NCI-H460 (cell line): Measurements from ENCODE around the gene ST3GAL4. TPM values are rescaled to one million over a fixed set of nuclear protein-coding genes. Genes with fewer than 3 reads are reported as not detected.
A peak's percentile ranks its signal among the peaks of the same experiment; 100 is the strongest.
"Not testable (repeated sequence)": the region's sequence is repeated elsewhere in the genome, so short reads cannot be mapped to it uniquely, and the experiment has no call there.

Source experiments
- DNase-seq: peaks from one replicate; pipeline ENCODE4 v3.0.0-alpha.2; 2016; ENCODE audit warnings: low read depth; ENCODE audit errors: extremely low read depth
- polyA plus RNA-seq: library from polyadenylated mRNA; depleted of rRNA; stranded (reverse); fragments of >200 nt; gene quantifications from 2 replicates; pipeline ENCODE4 v1.2.3, GENCODE V29; 2014; cell fraction: nucleus; rRNA removed
- total RNA-seq: library from RNA; depleted of rRNA; stranded (reverse); fragments of >200 nt; shearing (Covaris generic); gene quantifications from 2 replicates; pipeline ENCODE4 v1.2.3, GENCODE V29; 2014; rRNA removed

Gene ST3GAL4
- total RNA-seq, result 22.3 and 31.3 TPM in 2 replicates
- 34.9 and 41.7 TPM in 2 replicates for polyA plus RNA-seq

- peak; percentile 63 for DNase-seq
Measured at GRCh38 chr11:126355324-126355925, at the start of gene ST3GAL4. Gene ST3GAL4 (plus strand): TSS chr11:126355686. CDS start chr11:126406156, 50,470 bp downstream.

DNA sequence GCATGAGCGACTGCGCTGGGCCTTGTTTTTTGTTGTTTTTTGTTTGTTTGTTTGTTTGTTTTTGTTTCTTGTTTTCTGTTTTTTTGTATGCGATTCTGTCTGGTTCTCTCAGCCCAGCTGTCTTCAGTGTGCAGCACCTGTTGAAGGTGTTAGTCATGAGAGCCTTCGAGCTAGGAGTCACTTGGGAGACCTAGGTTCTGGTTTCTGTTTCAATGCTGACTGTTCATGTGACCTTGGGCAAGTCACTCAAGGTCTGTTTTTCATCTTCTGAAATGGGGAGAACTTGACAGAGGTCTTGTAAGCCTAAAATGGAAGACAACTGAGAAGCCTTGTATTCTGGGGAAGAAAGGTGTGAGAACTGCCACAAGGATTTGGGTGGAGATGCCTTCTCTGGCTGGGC lies 49.8 kb upstream of the ST3GAL4 start:
- DNase-seq, result no peak

- no peak for DNase-seq
Measured at GRCh38 chr11:126307706-126308105, 47.8 kb upstream of the ST3GAL4 start.

DNA sequence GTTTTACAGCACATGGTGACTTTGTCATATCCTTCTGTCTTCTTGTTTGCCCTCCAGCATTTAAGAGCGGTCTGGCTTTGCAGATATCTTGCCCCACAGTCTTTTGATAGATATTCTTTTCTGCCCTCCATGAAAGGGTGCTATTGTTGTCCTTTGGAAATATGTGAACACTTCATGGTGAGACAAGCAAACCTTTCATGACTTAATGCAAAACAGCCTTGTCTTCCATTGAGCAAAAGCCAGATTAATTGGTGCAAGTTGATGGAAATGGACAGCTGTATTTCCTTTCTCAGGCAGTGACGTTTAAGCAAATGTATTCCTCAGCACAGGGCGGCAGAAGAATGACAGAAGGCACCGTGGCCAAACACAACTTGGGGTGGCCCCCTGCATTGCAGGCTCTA lies 47.2 kb upstream of the ST3GAL4 start:
- no peak for DNase-seq

DNA sequence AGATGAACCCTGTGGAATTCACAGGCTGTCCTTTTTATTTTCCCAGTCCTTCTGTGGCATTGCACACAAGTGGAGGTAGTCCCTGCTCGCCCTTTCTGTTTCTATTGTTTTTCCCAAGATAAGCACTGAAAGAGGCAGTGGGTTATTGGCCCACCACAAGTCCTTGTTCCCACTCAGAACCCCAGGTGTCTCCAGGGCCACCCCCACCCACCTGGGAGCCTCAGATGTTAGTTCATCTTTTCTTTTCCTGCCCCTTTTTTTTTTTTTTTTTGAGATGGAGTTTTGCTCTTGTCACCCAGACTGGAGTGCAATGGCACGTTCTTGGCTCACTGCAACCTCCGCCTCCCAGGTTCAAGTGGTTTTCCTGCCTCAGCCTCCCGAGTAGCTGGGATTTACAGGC lies 46.7 kb upstream of the ST3GAL4 start:
- DNase-seq, result not testable (repeated sequence)

GRCh38 chr11:126310200-126310991 lies 45.1 kb upstream of the ST3GAL4 start:
- peak; percentile 58 for DNase-seq

GRCh38 chr11:126310992-126311310 lies 44.5 kb upstream of the ST3GAL4 start:
- no peak for DNase-seq

DNA sequence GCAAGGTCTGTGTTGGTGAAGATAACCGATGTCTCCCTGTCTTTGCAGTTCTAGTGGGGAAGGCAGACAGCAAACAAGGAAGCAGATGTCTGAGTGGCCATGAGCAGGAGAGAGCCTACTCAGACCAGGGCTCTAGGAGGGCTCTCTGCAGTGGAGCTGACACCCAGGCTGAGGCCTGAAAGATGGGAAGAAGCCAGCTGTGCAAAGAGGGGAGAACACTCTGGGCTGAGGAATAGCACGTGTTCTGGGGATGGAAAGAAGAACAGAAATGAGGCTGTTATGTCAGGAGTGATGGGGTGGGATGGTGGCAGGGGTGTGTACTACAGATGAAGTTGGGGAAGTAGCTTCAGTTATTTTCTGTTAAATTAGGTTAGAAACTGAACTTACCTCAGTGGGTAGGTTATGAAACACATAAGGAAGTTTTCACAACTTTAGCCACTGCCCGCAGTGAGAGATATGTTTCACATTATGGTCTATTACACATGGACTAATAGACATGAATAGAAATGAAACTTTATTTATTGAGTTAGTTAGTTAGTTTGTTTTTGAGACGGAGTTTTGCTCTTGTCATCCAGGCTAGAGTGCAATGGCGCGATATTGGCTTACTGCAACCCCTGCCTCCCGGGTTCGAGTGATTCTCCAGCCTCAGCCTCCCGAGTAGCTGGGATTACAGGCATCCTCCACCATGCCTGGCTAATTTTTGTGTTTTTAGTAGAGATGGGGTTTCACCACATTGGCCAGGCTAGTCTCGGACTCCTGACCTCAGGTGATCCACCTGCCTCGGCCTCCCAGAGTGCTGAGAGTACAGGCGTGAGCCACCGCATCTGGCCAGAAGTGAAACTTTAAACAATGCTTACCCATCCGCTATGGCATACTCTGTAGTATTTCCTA lies 43.8 kb upstream of the ST3GAL4 start:
- no peak for DNase-seq

GRCh38 chr11:126312961-126313360 lies 42.5 kb upstream of the ST3GAL4 start:
- no peak for DNase-seq

- DNase-seq, result no peak
Measured at GRCh38 chr11:126313826-126314225, 41.7 kb upstream of the ST3GAL4 start.

DNA sequence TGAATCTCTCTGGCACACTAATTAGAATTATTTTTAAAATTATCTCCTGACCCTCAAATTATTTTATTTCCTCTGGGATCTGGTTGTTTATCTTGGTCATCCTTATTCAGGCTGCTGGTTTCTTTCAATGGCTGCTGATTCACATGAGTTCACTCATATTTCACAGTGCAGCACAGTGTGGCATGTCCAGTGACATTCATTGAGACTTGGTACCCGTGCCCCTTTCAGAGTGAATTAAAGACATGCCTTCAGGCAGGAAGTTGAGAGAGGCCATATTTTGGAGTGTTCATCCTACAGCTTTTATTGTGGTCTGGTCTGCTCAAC lies 38.1 kb upstream of the ST3GAL4 start:
- DNase-seq, result no peak

- no peak for DNase-seq
Measured at GRCh38 chr11:126317756-126318573, 37.5 kb upstream of the ST3GAL4 start.

- no peak for DNase-seq
Measured at GRCh38 chr11:126318574-126319373, 36.7 kb upstream of the ST3GAL4 start.

DNA sequence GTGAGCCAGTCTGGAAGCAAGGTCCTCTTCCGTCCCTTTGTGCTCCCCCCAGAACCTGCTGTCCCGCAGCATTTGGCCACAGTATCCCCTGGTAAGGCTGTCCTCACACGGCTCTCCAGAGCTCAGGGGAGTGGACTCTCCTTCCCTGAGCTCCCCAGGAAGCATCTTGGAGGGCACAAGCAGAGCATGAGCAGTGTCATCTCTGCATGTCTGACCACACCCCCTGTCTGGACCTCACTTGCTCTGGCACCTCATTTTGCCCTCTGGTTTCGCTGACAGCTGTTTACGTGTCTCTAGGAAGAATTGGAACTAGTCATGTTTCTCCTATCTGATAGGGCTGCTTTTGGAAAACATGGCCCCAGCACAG lies 36.1 kb upstream of the ST3GAL4 start:
- DNase-seq, result no peak

DNA sequence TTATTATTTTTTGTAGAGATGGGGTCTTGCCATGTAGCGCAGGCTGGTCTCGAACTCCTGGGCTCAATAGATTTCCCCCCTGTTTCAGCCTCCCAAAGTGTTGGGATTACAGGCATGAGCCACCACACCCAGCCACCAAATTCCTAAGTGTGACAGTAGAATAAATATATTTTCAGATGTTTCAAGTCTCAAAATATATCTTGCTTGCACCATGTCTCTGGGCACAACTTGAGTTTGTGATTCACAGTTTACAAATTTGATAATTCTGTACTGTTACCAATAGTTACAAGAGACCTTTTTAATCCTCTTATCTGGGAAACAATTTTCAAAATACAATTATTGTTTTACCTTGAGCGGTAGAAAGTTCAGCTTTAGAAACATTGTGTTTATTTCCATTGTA lies 32.5 kb upstream of the ST3GAL4 start:
- no peak for DNase-seq

- DNase-seq, result no peak
Measured at GRCh38 chr11:126327281-126328000, 28.0 kb upstream of the ST3GAL4 start.

- DNase-seq, result no peak
Measured at GRCh38 chr11:126328001-126328390, 27.5 kb upstream of the ST3GAL4 start.

DNA sequence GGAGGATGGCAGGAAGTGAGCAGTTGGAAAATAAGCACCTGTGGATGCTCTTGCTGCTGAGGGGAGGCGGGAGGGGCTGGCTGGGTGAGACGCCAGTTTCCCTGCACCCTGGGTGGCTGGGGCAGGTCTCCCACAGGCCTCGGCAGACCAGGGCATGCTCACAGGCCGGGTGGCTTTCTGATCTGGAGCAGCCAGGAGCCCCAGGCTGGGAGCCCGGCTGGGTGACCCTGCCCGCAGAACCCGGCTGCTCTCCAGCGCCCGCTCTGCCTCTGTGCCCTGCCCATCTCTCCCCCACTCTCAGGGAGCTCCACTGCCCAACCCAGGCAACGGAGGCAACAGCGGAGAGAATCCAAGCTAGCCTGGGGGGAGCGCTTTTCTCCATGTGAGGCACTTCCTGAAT lies 27.0 kb upstream of the ST3GAL4 start:
- no peak for DNase-seq

DNA sequence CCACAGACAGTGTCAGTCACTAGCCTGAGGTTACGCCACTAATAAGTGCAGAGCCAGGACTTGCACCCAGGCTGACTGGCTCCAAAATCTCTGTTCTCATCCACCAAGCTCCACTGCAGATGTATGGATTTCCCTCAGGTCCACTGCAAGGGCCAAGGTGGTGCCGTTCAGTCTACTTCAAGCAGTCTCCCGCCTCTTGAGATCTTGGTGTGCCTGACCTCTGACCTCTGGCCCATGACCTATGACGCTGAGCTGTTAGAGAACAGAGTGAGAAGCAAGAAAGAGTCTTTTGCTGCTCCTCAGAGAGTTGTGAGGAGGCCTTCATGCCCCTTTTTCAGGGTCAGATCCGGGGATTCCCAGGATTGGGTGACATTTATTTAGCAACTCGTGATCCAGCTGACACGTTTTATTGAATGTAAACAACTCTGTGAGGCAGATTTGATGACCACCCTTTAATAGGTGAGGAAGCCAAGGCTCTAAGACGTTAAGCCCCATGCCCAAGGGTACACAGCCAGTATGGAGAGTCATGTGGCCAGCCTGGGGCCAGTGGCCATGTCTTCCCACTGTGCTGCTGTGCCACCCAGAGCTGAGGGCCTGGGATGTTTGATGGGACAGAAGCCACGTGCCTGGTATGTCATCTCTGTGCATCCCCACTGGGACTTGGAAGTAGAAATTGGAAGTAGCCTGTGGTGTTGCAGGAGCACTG lies 26.4 kb upstream of the ST3GAL4 start:
- DNase-seq, result no peak
